H9 (cell line): ENCODE measurements around the gene VPS26B. TPM values are rescaled to one million over a fixed set of nuclear protein-coding genes. Genes with fewer than 3 reads are reported as not detected.

Experiments
- DNase-seq: peaks from one replicate; pipeline ENCODE4 v3.0.0-alpha.2; 2017
- H2AFZ ChIP-seq: one replicate; pipeline ENCODE4 v1.6.1; 2013; ENCODE audit warnings: mild to moderate bottlenecking, low read length, control low read depth, moderate library complexity
- H2AK5ac ChIP-seq: 2 replicates; pipeline ENCODE4 v1.6.1; 2013; ENCODE audit warnings: low read length, control low read depth, mixed read lengths; ENCODE audit not compliant: insufficient read length
- H2BK120ac ChIP-seq: one replicate; pipeline ENCODE4 v1.6.1; 2013; ENCODE audit warnings: low read depth, mild to moderate bottlenecking, low read length, control low read depth, inconsistent platforms; ENCODE audit not compliant: poor library complexity, severe bottlenecking
- H2BK12ac ChIP-seq: 2 replicates; pipeline ENCODE4 v1.6.1; 2013; ENCODE audit warnings: low read length, control low read depth, mixed read lengths, low read depth; ENCODE audit not compliant: insufficient read length
- H2BK15ac ChIP-seq: 2 replicates; pipeline ENCODE4 v1.6.1; 2013; ENCODE audit warnings: low read depth, low read length, control low read depth
- H2BK20ac ChIP-seq: one replicate; pipeline ENCODE4 v1.6.1; 2013; ENCODE audit warnings: low read depth, mild to moderate bottlenecking, low read length, control low read depth, inconsistent platforms; ENCODE audit not compliant: poor library complexity, severe bottlenecking
- H2BK5ac ChIP-seq: 2 replicates; pipeline ENCODE4 v1.6.1; 2013; ENCODE audit warnings: low read length, control low read depth, mixed read lengths; ENCODE audit not compliant: insufficient read length
- H3K14ac ChIP-seq: 2 replicates; pipeline ENCODE4 v1.6.1; 2013; ENCODE audit warnings: low read length, control low read depth; ENCODE audit not compliant: insufficient read depth
- H3K18ac ChIP-seq: 2 replicates; pipeline ENCODE4 v1.6.1; 2013; ENCODE audit warnings: low read depth, mild to moderate bottlenecking, mixed read lengths, low read length, control low read depth; ENCODE audit not compliant: insufficient read length
- H3K23ac ChIP-seq: 2 replicates; pipeline ENCODE4 v1.6.1; 2013; ENCODE audit warnings: low read length, control low read depth, mixed read lengths, low read depth; ENCODE audit not compliant: insufficient read length
- H3K23me2 ChIP-seq: 2 replicates; pipeline ENCODE4 v1.6.1; 2013; ENCODE audit warnings: low read depth, mild to moderate bottlenecking, mixed read lengths, low read length, control low read depth; ENCODE audit not compliant: insufficient read length, poor library complexity, severe bottlenecking
- H3K27ac ChIP-seq: 2 replicates; pipeline ENCODE4 v1.5.1; 2013; ENCODE audit warnings: low read length, control low read depth, mixed read lengths, low read depth; ENCODE audit not compliant: insufficient read length
- H3K27me3 ChIP-seq: 2 replicates; pipeline ENCODE4 v1.6.1; 2013; ENCODE audit warnings: low read length, control low read depth, inconsistent platforms; ENCODE audit not compliant: insufficient read depth
- H3K4ac ChIP-seq: 2 replicates; pipeline ENCODE4 v1.6.1; 2013; ENCODE audit warnings: low read depth, mild to moderate bottlenecking, control low read depth, inconsistent platforms, low read length, moderate library complexity
- H3K4me1 ChIP-seq: 2 replicates; pipeline ENCODE4 v1.6.1; 2013; ENCODE audit warnings: low read length, control low read depth, inconsistent platforms; ENCODE audit not compliant: insufficient read depth
- H3K4me2 ChIP-seq: 2 replicates; pipeline ENCODE4 v1.6.1; 2013; ENCODE audit warnings: low read length, control low read depth, mixed read lengths; ENCODE audit not compliant: insufficient read length, insufficient read depth
- H3K56ac ChIP-seq: 2 replicates; pipeline ENCODE4 v1.6.1; 2013; ENCODE audit warnings: low read depth, mild to moderate bottlenecking, mixed read lengths, low read length, control low read depth; ENCODE audit not compliant: insufficient read length
- H3K79me1 ChIP-seq: 2 replicates; pipeline ENCODE4 v1.6.1; 2013; ENCODE audit warnings: low read depth, mild to moderate bottlenecking, moderate library complexity, low read length, control low read depth, inconsistent platforms; ENCODE audit not compliant: insufficient read depth, poor library complexity, severe bottlenecking
- H3K79me2 ChIP-seq: 2 replicates; pipeline ENCODE4 v1.6.1; 2013; ENCODE audit warnings: low read length, control low read depth, inconsistent platforms; ENCODE audit not compliant: insufficient read depth
- H3K9ac ChIP-seq: 2 replicates; pipeline ENCODE4 v1.6.1; 2013; ENCODE audit warnings: low read length, control low read depth, mixed read lengths; ENCODE audit not compliant: insufficient read length; ENCODE audit errors: extremely low read depth
- H3K9me3 ChIP-seq: one replicate; pipeline ENCODE4 v1.6.1; 2013; ENCODE audit warnings: low read depth, low read length, inconsistent platforms; ENCODE audit not compliant: control insufficient read depth
- H3T11ph ChIP-seq: one replicate; pipeline ENCODE4 v1.6.1; 2013; ENCODE audit warnings: mild to moderate bottlenecking, low read length, control low read depth, inconsistent platforms
- H4K20me1 ChIP-seq: one replicate; pipeline ENCODE4 v1.6.1; 2013; ENCODE audit not compliant: control insufficient read depth, insufficient read length, insufficient read depth
- H4K5ac ChIP-seq: 2 replicates; pipeline ENCODE4 v1.6.1; 2013; ENCODE audit warnings: low read depth, mild to moderate bottlenecking, mixed read lengths, low read length, control low read depth; ENCODE audit not compliant: insufficient read length
- H4K8ac ChIP-seq: replicated peaks from 2 replicates; pipeline ENCODE4 v1.6.1; 2013; ENCODE audit warnings: low read length, control low read depth, mixed read lengths, low read depth; ENCODE audit not compliant: insufficient read length
- H4K91ac ChIP-seq: 2 replicates; pipeline ENCODE4 v1.6.1; 2013; ENCODE audit warnings: low read depth, mild to moderate bottlenecking, moderate library complexity, mixed read lengths, low read length, control low read depth; ENCODE audit not compliant: insufficient read length
- H3K27ac Mint-ChIP-seq, 3 experiments: 2 replicates in 2 of 3; 3 replicates in 1 of 3; pipeline ENCODE4 v1.8.0; 2020 to 2021; ENCODE audit warnings: mixed read lengths in 3 of 3, mild to moderate bottlenecking in 1 of 3, moderate library complexity in 1 of 3
- H3K27me3 Mint-ChIP-seq: 2 replicates; pipeline ENCODE4 v1.8.0; 2021; ENCODE audit warnings: low read depth, mild to moderate bottlenecking, moderate library complexity, mixed read lengths
- H3K36me3 Mint-ChIP-seq, 3 experiments: 2 replicates in 2 of 3; 3 replicates in 1 of 3; pipeline ENCODE4 v1.8.0; 2020 to 2021; ENCODE audit warnings: low read depth in 3 of 3, mixed read lengths in 3 of 3; ENCODE audit not compliant: insufficient read depth in 1 of 3
- H3K4me1 Mint-ChIP-seq, 2 experiments: 2 replicates each; pipeline ENCODE4 v1.8.0; 2020; ENCODE audit warnings: mixed read lengths in 2 of 2
- H3K4me3 Mint-ChIP-seq, 2 experiments: 2 replicates in 1 of 2; 3 replicates in 1 of 2; pipeline ENCODE4 v1.8.0; 2020 to 2021; ENCODE audit warnings: mild to moderate bottlenecking in 2 of 2, mixed read lengths in 2 of 2, moderate library complexity in 1 of 2
- H3K9me3 Mint-ChIP-seq, 2 experiments: 2 replicates in 1 of 2; 3 replicates in 1 of 2; pipeline ENCODE4 v1.8.0; 2020; ENCODE audit warnings: mild to moderate bottlenecking in 2 of 2, mixed read lengths in 2 of 2, moderate library complexity in 1 of 2
- WGBS: extraction: QIAGEN DNeasy Blood & Tissue Kit; methylation state at CpG from one replicate; pipeline ENCODE4 v1.1.7; 2013; ENCODE audit warnings: missing lambda C conversion rate, low lambda C conversion rate, mixed read lengths; ENCODE audit not compliant: insufficient read length; ENCODE audit errors: extremely low coverage; 5-methylcytosine and 5-hydroxymethylcytosine counted together
- total RNA-seq: library from RNA; stranded (reverse); gene quantifications from 2 replicates; pipeline ENCODE4 v1.2.1, GENCODE V29; 2021
- TF ChIP-seq, protein P1 (sequence below): fragments of 200-600 bp; sonication (generic); conservative IDR thresholded peaks from 3 replicates; pipeline ENCODE4 v1.8.0; 2021; ENCODE audit warnings: antibody characterized with exemption, mild to moderate bottlenecking

The VPS26B gene
- total RNA-seq, 1 experiment from 2014 or later: 27.5 TPM

DNA sequence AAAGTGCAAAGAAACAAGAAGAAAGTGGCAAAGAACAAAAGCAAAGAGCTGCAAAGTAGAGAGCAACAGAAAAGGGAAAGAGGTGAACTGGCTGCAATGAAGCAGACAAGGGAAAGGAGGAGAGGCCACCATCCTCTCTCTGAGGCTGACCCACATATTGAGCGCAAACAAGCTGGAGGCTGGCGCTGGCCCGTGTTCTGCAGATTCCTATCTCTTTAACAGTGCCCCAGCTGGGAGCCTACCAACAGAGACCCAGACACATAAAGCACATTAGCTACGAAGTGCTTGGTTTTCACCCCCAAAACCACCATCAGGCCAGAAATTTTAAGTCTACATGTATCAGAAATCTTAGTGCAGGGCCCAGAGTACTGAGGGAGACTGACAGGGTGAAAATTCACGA lies 18.3 kb upstream of the VPS26B start:
- Histone ChIP-seq H3K9me3 (no peaks in the 10 kb centered on the region), H2BK120ac (no peak overlapping the region), H3K23ac (no peak overlapping the region), H3K4me1 (no peaks in the 10 kb centered on the region), H2BK12ac (no peak overlapping the region), H3K79me1 (no peaks in the 10 kb centered on the region), H3K27me3 (no peaks in the 10 kb centered on the region), H3K56ac (no peak overlapping the region), H3K4me2 (no peak overlapping the region), H3K79me2 (no peaks in the 10 kb centered on the region), H4K5ac (no peak overlapping the region), H3T11ph (no peak overlapping the region), H4K91ac (no peak overlapping the region), H2BK15ac (no peak overlapping the region), H3K9ac (no peak overlapping the region), H3K4ac (no peak overlapping the region), H2BK5ac (no peak overlapping the region), H2BK20ac (no peak overlapping the region), H4K8ac (no peak overlapping the region), H2AK5ac (no peak overlapping the region), H3K23me2 (no peaks in the 10 kb centered on the region), H3K14ac (no peak overlapping the region), H2AFZ (no peak overlapping the region), H3K27ac (no peak overlapping the region), H4K20me1 (no peaks in the 10 kb centered on the region), H3K18ac (no peak overlapping the region)
- no peak overlapping the region; a peak in 1 of 7 replicates for H3K27ac Mint-ChIP-seq
- DNase-seq: no peak
- WGBS: no CpG with 5 or more reads among the region's 5 CpGs
- no peaks in the 10 kb centered on the region for H3K27me3 Mint-ChIP-seq
- no peaks in the 10 kb centered on the region for H3K9me3 Mint-ChIP-seq
- no peaks in the 10 kb centered on the region; a peak in 1 of 4 replicates for H3K4me1 Mint-ChIP-seq
- peaks cover 36 to 78% (median 71%) of the 10 kb centered on the region in 3 experiments; a peak in 6 of 7 replicates for H3K36me3 Mint-ChIP-seq
- no peak overlapping the region for H3K4me3 Mint-ChIP-seq
- TF ChIP-seq, protein P1, sequence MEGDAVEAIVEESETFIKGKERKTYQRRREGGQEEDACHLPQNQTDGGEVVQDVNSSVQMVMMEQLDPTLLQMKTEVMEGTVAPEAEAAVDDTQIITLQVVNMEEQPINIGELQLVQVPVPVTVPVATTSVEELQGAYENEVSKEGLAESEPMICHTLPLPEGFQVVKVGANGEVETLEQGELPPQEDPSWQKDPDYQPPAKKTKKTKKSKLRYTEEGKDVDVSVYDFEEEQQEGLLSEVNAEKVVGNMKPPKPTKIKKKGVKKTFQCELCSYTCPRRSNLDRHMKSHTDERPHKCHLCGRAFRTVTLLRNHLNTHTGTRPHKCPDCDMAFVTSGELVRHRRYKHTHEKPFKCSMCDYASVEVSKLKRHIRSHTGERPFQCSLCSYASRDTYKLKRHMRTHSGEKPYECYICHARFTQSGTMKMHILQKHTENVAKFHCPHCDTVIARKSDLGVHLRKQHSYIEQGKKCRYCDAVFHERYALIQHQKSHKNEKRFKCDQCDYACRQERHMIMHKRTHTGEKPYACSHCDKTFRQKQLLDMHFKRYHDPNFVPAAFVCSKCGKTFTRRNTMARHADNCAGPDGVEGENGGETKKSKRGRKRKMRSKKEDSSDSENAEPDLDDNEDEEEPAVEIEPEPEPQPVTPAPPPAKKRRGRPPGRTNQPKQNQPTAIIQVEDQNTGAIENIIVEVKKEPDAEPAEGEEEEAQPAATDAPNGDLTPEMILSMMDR: no peak
